ENCODE results near the gene SMIM24. TPM values are rescaled to one million over a fixed set of nuclear protein-coding genes. Genes with fewer than 3 reads are reported as not detected.

Gene SMIM24
- total RNA-seq, 3 donors from 2014 or later (not counting 1 experiment from before 2014, with no cell fraction given) = 0.33 to 0.42 TPM; not detected in 1

- Mint-ChIP-seq H3K27ac (peak overlapping the region in 1 of 2 donors; percentile 98), H3K4me1 (peaks cover 34 to 42% of the 10 kb centered on the region in 2 donors), H3K4me3 (no peak overlapping the region), H3K27me3 (ENCODE audit: low read depth in 2 of 2) (no peaks in the 10 kb centered on the region), H3K36me3 (no peaks in the 10 kb centered on the region), H3K9me3 (no peaks in the 10 kb centered on the region)
- intact Hi-C loops (cut with micrococcal nuclease) = no loop called here
- ATAC-seq = no peak
- TF ChIP-seq CTCF (IDR thresholded peaks at IDR 0.05) = no peak
- Histone ChIP-seq H3K4me1 (ENCODE audit: control insufficient read depth, insufficient read depth, low read length) (peaks cover 39% of the 10 kb centered on the region), H3K9me3 (ENCODE audit: control insufficient read depth, insufficient read depth, low read length) (no peaks in the 10 kb centered on the region), H3K27ac (ENCODE audit: low read length) (no peak overlapping the region), H3K4me3 (ENCODE audit: low read length) (no peak overlapping the region), H3K36me3 (ENCODE audit: control insufficient read depth, insufficient read depth, low read length) (no peaks in the 10 kb centered on the region), H3K27me3 (ENCODE audit: control insufficient read depth, insufficient read depth, low read length) (no peaks in the 10 kb centered on the region)
- WGBS (ENCODE audit: insufficient coverage) = 89% methylated on average over 13 of the region's 13 CpGs
- DNase-seq = no peak
Measured at GRCh38 chr19:3503036-3503572, 22.8 kb upstream of the SMIM24 start.

GRCh38 chr19:3501780-3502179 is 21.5 kb upstream of the SMIM24 start:
- Histone ChIP-seq H3K27me3 (ENCODE audit: control insufficient read depth, insufficient read depth, low read length) (no peaks in the 10 kb centered on the region), H3K4me3 (ENCODE audit: low read length) (no peak overlapping the region), H3K4me1 (ENCODE audit: control insufficient read depth, insufficient read depth, low read length) (peaks cover 27% of the 10 kb centered on the region), H3K9me3 (ENCODE audit: control insufficient read depth, insufficient read depth, low read length) (no peaks in the 10 kb centered on the region), H3K27ac (ENCODE audit: low read length) (no peak overlapping the region), H3K36me3 (ENCODE audit: control insufficient read depth, insufficient read depth, low read length) (no peaks in the 10 kb centered on the region)
- Mint-ChIP-seq H3K27me3 (ENCODE audit: low read depth in 2 of 2) (no peaks in the 10 kb centered on the region), H3K4me3 (no peak overlapping the region), H3K27ac (no peak overlapping the region), H3K36me3 (no peaks in the 10 kb centered on the region), H3K4me1 (peaks cover 24 to 37% of the 10 kb centered on the region in 2 donors), H3K9me3 (no peaks in the 10 kb centered on the region)
- no peak for DNase-seq
- intact Hi-C loops (cut with micrococcal nuclease) = no loop called here
- no peak for TF ChIP-seq CTCF (IDR thresholded peaks at IDR 0.05)
- no peak for ATAC-seq
- 98% methylated on average over 3 of the region's 3 CpGs for WGBS (ENCODE audit: insufficient coverage)

- Histone ChIP-seq H3K27ac (ENCODE audit: low read length) (peak within 1 kb of the TSS; percentile 89), H3K9me3 (ENCODE audit: control insufficient read depth, insufficient read depth, low read length) (no peaks in the 10 kb centered on the region), H3K4me3 (ENCODE audit: low read length) (peak within 1 kb of the TSS; percentile 80), H3K4me1 (ENCODE audit: control insufficient read depth, insufficient read depth, low read length) (peaks cover 22% of the 10 kb centered on the region), H3K36me3 (ENCODE audit: control insufficient read depth, insufficient read depth, low read length) (peaks cover 8% of the 10 kb centered on the region), H3K27me3 (ENCODE audit: control insufficient read depth, insufficient read depth, low read length) (no peaks in the 10 kb centered on the region)
- peaks cover 17 to 29% of the 10 kb centered on the region in 2 donors for H3K4me1 Mint-ChIP-seq
- WGBS (ENCODE audit: insufficient coverage) = under 1% methylated on average over 51 of the region's 52 CpGs
- peak within 1 kb of the TSS; percentile 99 for H3K27ac Mint-ChIP-seq
- no peaks in the 10 kb centered on the region for H3K36me3 Mint-ChIP-seq
- DNase-seq = peak; percentile 95 to 98
- no peaks in the 10 kb centered on the region for H3K9me3 Mint-ChIP-seq
- no peaks in the 10 kb centered on the region for H3K27me3 Mint-ChIP-seq (ENCODE audit: low read depth in 2 of 2)
- intact Hi-C loops (cut with micrococcal nuclease) = no loop called here
- H3K4me3 Mint-ChIP-seq = peak within 1 kb of the TSS; percentile 94
- ATAC-seq = peak; percentile 81 to 93 (median 89)
- TF ChIP-seq CTCF (IDR thresholded peaks at IDR 0.05) = no peak
Measured at GRCh38 chr19:3500429-3501101, 20.2 kb upstream of the SMIM24 start, which contains the start of gene DOHH. Gene DOHH (minus strand): TSS chr19:3500674. CDS start chr19:3496814, 3,860 bp downstream.
